H1 (cell line): ENCODE results near the gene CELSR1. TPM values are rescaled to one million over a fixed set of nuclear protein-coding genes. Genes with fewer than 3 reads are reported as not detected.

ENCODE experiments used
- CTCF ChIA-PET: fragments of 300-600 bp; sonication (Branson Sonifier 250); formaldehyde crosslinking; loops from one replicate; lab custom pipeline; 2021; ENCODE audit not compliant: partially characterized antibody; lab: Charles Lee
- POLR2A ChIA-PET: fragments of 300-600 bp; sonication (Branson Sonifier 250); formaldehyde crosslinking; loops from one replicate; lab custom pipeline; 2021; ENCODE audit warnings: inconsistent platforms; ENCODE audit not compliant: partially characterized antibody; lab: Charles Lee
- DNase-seq, 2 experiments: peaks; one replicate each; pipeline versions ENCODE4 v3.0.0 to v3.0.0-alpha.2; 2010 to 2022; ENCODE audit warnings: low spot score in 2 of 2, low read depth in 1 of 2, mixed read lengths in 1 of 2
- FAIRE-seq: peaks from 2 replicates; lab custom pipeline; 2011; peaks lifted over from hg19 to GRCh38; lab: Jason Lieb, UNC
- H2AFZ ChIP-seq: 2 replicates; pipeline ENCODE4 v1.8.1; 2012; ENCODE audit warnings: low read length, inconsistent platforms
- H2AK5ac ChIP-seq: 2 replicates; pipeline ENCODE4 v1.6.1; 2013; ENCODE audit warnings: low read depth, low read length
- H2BK120ac ChIP-seq: replicated peaks from 2 replicates; pipeline ENCODE3; 2013; ENCODE audit warnings: low read depth, low read length, inconsistent platforms
- H2BK12ac ChIP-seq: 2 replicates; pipeline ENCODE4 v1.6.1; 2013; ENCODE audit warnings: low read depth, low read length
- H2BK15ac ChIP-seq: 2 replicates; pipeline ENCODE4 v1.6.1; 2013; ENCODE audit warnings: low read length
- H2BK20ac ChIP-seq: 2 replicates; pipeline ENCODE4 v1.6.1; 2013; ENCODE audit warnings: low read length
- H2BK5ac ChIP-seq: 2 replicates; pipeline ENCODE4 v1.6.1; 2013; ENCODE audit warnings: low read depth, low read length
- H3K14ac ChIP-seq: 2 replicates; pipeline ENCODE4 v1.6.1; 2013; ENCODE audit warnings: inconsistent platforms; ENCODE audit not compliant: insufficient read length
- H3K18ac ChIP-seq: 2 replicates; pipeline ENCODE4 v1.6.1; 2013; ENCODE audit warnings: low read length; ENCODE audit errors: extremely low read depth
- H3K23ac ChIP-seq: 2 replicates; pipeline ENCODE4 v1.6.1; 2013; ENCODE audit warnings: inconsistent platforms; ENCODE audit not compliant: insufficient read length
- H3K23me2 ChIP-seq: 2 replicates; pipeline ENCODE4 v1.6.1; 2013; ENCODE audit warnings: low read depth, low read length
- H3K27ac ChIP-seq: 2 replicates; pipeline ENCODE4 v1.6.1; 2011; ENCODE audit warnings: low read depth, low read length, inconsistent platforms
- H3K27me3 ChIP-seq, 4 experiments: replicated peaks in 1 of 4; 1 replicate in 1 of 4; 2 replicates in 3 of 4; pipeline versions ENCODE4 v1.6.1 to v1.8.1; 2011 to 2013; ENCODE audit warnings: low read length in 3 of 4, mild to moderate bottlenecking in 3 of 4, inconsistent platforms in 2 of 4, mixed read lengths in 2 of 4, moderate library complexity in 1 of 4; ENCODE audit not compliant: control insufficient read depth in 3 of 4, insufficient read depth in 3 of 4; ENCODE audit errors: extremely low read depth in 1 of 4
- H3K36me3 ChIP-seq, 4 experiments: 2 replicates each; pipeline versions ENCODE4 v1.6.1 to v1.8.1; 2011 to 2013; ENCODE audit warnings: mild to moderate bottlenecking in 4 of 4, low read length in 3 of 4, moderate library complexity in 2 of 4, control low read depth in 1 of 4, inconsistent platforms in 1 of 4; ENCODE audit not compliant: insufficient read depth in 4 of 4, control insufficient read depth in 2 of 4
- H3K4ac ChIP-seq: replicated peaks from 2 replicates; pipeline ENCODE3; 2013; ENCODE audit warnings: low read length, low read depth, mixed read lengths, inconsistent platforms; ENCODE audit not compliant: insufficient read length
- H3K4me1 ChIP-seq, 4 experiments: replicated peaks in 1 of 4; 1 replicate in 1 of 4; 2 replicates in 3 of 4; pipeline versions ENCODE4 v1.6.1 to v1.8.1; 2011 to 2013; ENCODE audit warnings: low read length in 3 of 4, inconsistent platforms in 2 of 4, mixed read lengths in 1 of 4; ENCODE audit not compliant: insufficient read depth in 4 of 4, control insufficient read depth in 3 of 4
- H3K4me2 ChIP-seq, 2 experiments: 2 replicates each; pipeline versions ENCODE4 v1.6.1 to v1.8.1; 2011 to 2013; ENCODE audit warnings: low read depth in 2 of 2, low read length in 2 of 2, control low read depth in 1 of 2, inconsistent platforms in 1 of 2, mild to moderate bottlenecking in 1 of 2; ENCODE audit not compliant: insufficient read depth in 1 of 2
- H3K4me3 ChIP-seq, 4 experiments: fragments of 200-600, 300-600 bp in 1 of 4; sonication (generic), shearing (Covaris generic), sonication (Bioruptor Twin) in 1 of 4; 2 replicates each; pipeline versions ENCODE4 v1.5.1 to v1.8.1; 2011 to 2016; ENCODE audit warnings: low read length in 4 of 4, low read depth in 3 of 4, control low read depth in 2 of 4, inconsistent platforms in 2 of 4, mild to moderate bottlenecking in 2 of 4, mixed read lengths in 1 of 4, moderate library complexity in 1 of 4; ENCODE audit not compliant: insufficient read depth in 2 of 4; ENCODE audit errors: extremely low read depth in 1 of 4
- H3K56ac ChIP-seq: replicated peaks from 2 replicates; pipeline ENCODE3; 2013; ENCODE audit warnings: low read depth, mild to moderate bottlenecking, mixed read lengths, low read length, inconsistent platforms; ENCODE audit not compliant: insufficient read length
- H3K79me1 ChIP-seq: 2 replicates; pipeline ENCODE4 v1.6.1; 2013; ENCODE audit warnings: low read depth, low read length, control low read depth
- H3K79me2 ChIP-seq, 2 experiments: 2 replicates each; pipeline versions ENCODE4 v1.6.1 to v1.8.1; 2012 to 2013; ENCODE audit warnings: low read length in 2 of 2, mild to moderate bottlenecking in 2 of 2, inconsistent platforms in 1 of 2; ENCODE audit not compliant: insufficient read depth in 2 of 2, control insufficient read depth in 1 of 2
- H3K9ac ChIP-seq, 4 experiments: replicated peaks in 1 of 4; 1 replicate in 1 of 4; 2 replicates in 3 of 4; pipeline versions ENCODE4 v1.6.1 to v1.8.1; 2011 to 2013; ENCODE audit warnings: low read depth in 3 of 4, low read length in 3 of 4, control low read depth in 2 of 4, mild to moderate bottlenecking in 2 of 4, moderate library complexity in 2 of 4, inconsistent platforms in 1 of 4; ENCODE audit errors: extremely low read depth in 1 of 4
- H3K9me3 ChIP-seq, 2 experiments: 2 replicates each; pipeline versions ENCODE4 v1.6.1 to v1.8.1; 2012 to 2013; ENCODE audit warnings: mild to moderate bottlenecking in 2 of 2, moderate library complexity in 2 of 2, control low read depth in 1 of 2, inconsistent platforms in 1 of 2, low read depth in 1 of 2, low read length in 1 of 2, mixed read lengths in 1 of 2; ENCODE audit not compliant: insufficient read depth in 2 of 2
- H4K20me1 ChIP-seq, 2 experiments: replicated peaks in 1 of 2; 2 replicates each; pipeline versions ENCODE3 to v1.8.1; 2011 to 2013; ENCODE audit warnings: inconsistent platforms in 2 of 2, low read length in 2 of 2, mild to moderate bottlenecking in 1 of 2; ENCODE audit not compliant: insufficient read depth in 2 of 2, control insufficient read depth in 1 of 2
- H4K5ac ChIP-seq: 2 replicates; pipeline ENCODE4 v1.6.1; 2013; ENCODE audit warnings: low read length, low read depth, mixed read lengths, inconsistent platforms; ENCODE audit not compliant: insufficient read length
- H4K8ac ChIP-seq: 2 replicates; pipeline ENCODE4 v1.8.0; 2013; ENCODE audit warnings: mild to moderate bottlenecking, moderate library complexity, low read length, inconsistent platforms; ENCODE audit not compliant: insufficient read depth; ENCODE audit errors: extremely low read depth
- H4K91ac ChIP-seq: replicated peaks from 2 replicates; pipeline ENCODE3; 2013; ENCODE audit warnings: low read length, mixed read lengths, inconsistent platforms; ENCODE audit not compliant: insufficient read length
- CEBPB ChIP-seq: IDR thresholded peaks from 2 replicates; pipeline ENCODE4 v1.6.1; 2012; ENCODE audit warnings: low read depth, low read length
- PHF8 ChIP-seq: fragments of 200-600 bp; sonication (generic); conservative IDR thresholded peaks from 2 replicates; pipeline ENCODE4 v1.7.1; 2012; ENCODE audit warnings: low read depth, mild to moderate bottlenecking, inconsistent platforms, low read length, moderate library complexity
- SIRT6 ChIP-seq: IDR thresholded peaks from one replicate; pipeline ENCODE4 v1.7.1; 2012; ENCODE audit warnings: low read length, inconsistent platforms
- WGBS, 2 experiments: shearing (Covaris generic) in 1 of 2; methylation state at CpG; one replicate each; pipeline versions ENCODE4 v1.1.6 to v1.1.7; 2013 to 2015; ENCODE audit warnings: low lambda C conversion rate in 2 of 2, mixed read lengths in 2 of 2, inconsistent platforms in 1 of 2, low coverage in 1 of 2, missing lambda C conversion rate in 1 of 2; ENCODE audit not compliant: insufficient replicate concordance in 2 of 2, insufficient coverage in 1 of 2, insufficient read length in 1 of 2; ENCODE audit errors: extremely low coverage in 1 of 2, missing lambda C conversion rate in 1 of 2; 5-methylcytosine and 5-hydroxymethylcytosine counted together
- polyA plus RNA-seq, 7 experiments: library from polyadenylated mRNA; depleted of rRNA in 3 of 7; stranded (reverse) in 5 of 7; unstranded in 2 of 7; fragments of >200 nt in 5 of 7; fragments of 200-250 nt in 2 of 7; gene quantifications; 1 replicate in 5 of 7; 2 replicates in 1 of 7; 4 replicates in 1 of 7; pipeline versions ENCODE4 v1.2.1 to v1.2.3, GENCODE V29; 2011 to 2013; ENCODE audit warnings: missing spikeins in 2 of 7, mixed read lengths in 2 of 7
- total RNA-seq: library from RNA; stranded (reverse); fragmentation: NEBNext Ultra II Directional; extraction: Animal tissue kit (Norgen Biotek cat#: 25700); gene quantifications from 2 replicates; pipeline ENCODE4 v1.2.1, GENCODE V29; 2021

The CELSR1 gene
- total and polyA plus RNA-seq, 2 of the 8 experiments (the other 6 are each of a cell fraction or from before 2014, with no cell fraction given): 9.0 to 12.4 TPM

GRCh38 chr22:46366327-46366731, 171.1 kb downstream of the CELSR1 start:
- no peak overlapping the region for H3K18ac ChIP-seq
- H3K27ac ChIP-seq: no peak overlapping the region
- H3K9me3 ChIP-seq: no peaks in the 10 kb centered on the region
- H3K4ac ChIP-seq: no peak overlapping the region
- peaks cover under 1% of the 10 kb centered on the region; the same call in 1 of the 2 replicates for H3K23me2 ChIP-seq
- H3K56ac ChIP-seq: no peak overlapping the region
- peaks cover 0 to 7% of the 10 kb centered on the region in 2 experiments for H4K20me1 ChIP-seq
- H4K91ac ChIP-seq: peak overlapping the region; percentile 62
- H4K5ac ChIP-seq: no peak overlapping the region
- H3K9ac ChIP-seq: 0 out of 7 replicates have a peak overlapping the region, but pooled peaks of 1 of the 4 experiments have one; percentile 5
- H2AK5ac ChIP-seq: no peak overlapping the region
- 95% methylated on average over 8 of the region's 19 CpGs; no CpG with 5 or more reads in 1 of the 2 experiments for WGBS, 2 experiments
- FAIRE-seq (no peak), DNase-seq (no peak)
- no peak overlapping the region for H3K23ac ChIP-seq
- ChIA-PET CTCF (interaction anchor here (0.7 to 5.4 kb wide), 11 partner anchors 9 to 204 kb away, joined by 3 to 82 read pairs (median 7); no protein-coding TSS in a partner anchor), POLR2A (interaction anchor here (1.3 kb wide), 1 partner anchor 172 kb away, joined by 3 read pairs; no protein-coding TSS in a partner anchor)
- H4K8ac ChIP-seq: peak overlapping the region; percentile 72; the same call in 1 of the 2 replicates
- no peak for TF ChIP-seq CEBPB
- TF ChIP-seq SIRT6: no peak
- TF ChIP-seq PHF8: no peak
- H3K36me3 ChIP-seq: no peaks in the 10 kb centered on the region; a peak in 1 of 8 replicates
- H2BK20ac ChIP-seq: peak overlapping the region; percentile 72; the same call in 1 of the 2 replicates
- H2BK5ac ChIP-seq: peak overlapping the region; percentile 66; the same call in 1 of the 2 replicates
- no peak overlapping the region for H2AFZ ChIP-seq
- H3K4me1 ChIP-seq: peaks cover 0 to 15% (median 6%) of the 10 kb centered on the region in 4 experiments; a peak in 5 of 7 replicates
- H2BK15ac ChIP-seq: no peak overlapping the region
- H2BK120ac ChIP-seq: no peak overlapping the region
- no peaks in the 10 kb centered on the region; the same call in 1 of the 2 replicates for H3K79me1 ChIP-seq
- no peak overlapping the region for H3K4me2 ChIP-seq
- H3K4me3 ChIP-seq: no peak overlapping the region
- H3K27me3 ChIP-seq: no peaks in the 10 kb centered on the region
- no peaks in the 10 kb centered on the region for H3K79me2 ChIP-seq
- H2BK12ac ChIP-seq: peak overlapping the region; percentile 60; the same call in 1 of the 2 replicates
- no peak overlapping the region for H3K14ac ChIP-seq
